Measurements from ENCODE around the gene CMTM4. TPM values are rescaled to one million over a fixed set of nuclear protein-coding genes. Genes with fewer than 3 reads are reported as not detected.

The CMTM4 gene
- total RNA-seq, 2 experiments from 2014 or later = 3.3 to 4.5 TPM

DNA sequence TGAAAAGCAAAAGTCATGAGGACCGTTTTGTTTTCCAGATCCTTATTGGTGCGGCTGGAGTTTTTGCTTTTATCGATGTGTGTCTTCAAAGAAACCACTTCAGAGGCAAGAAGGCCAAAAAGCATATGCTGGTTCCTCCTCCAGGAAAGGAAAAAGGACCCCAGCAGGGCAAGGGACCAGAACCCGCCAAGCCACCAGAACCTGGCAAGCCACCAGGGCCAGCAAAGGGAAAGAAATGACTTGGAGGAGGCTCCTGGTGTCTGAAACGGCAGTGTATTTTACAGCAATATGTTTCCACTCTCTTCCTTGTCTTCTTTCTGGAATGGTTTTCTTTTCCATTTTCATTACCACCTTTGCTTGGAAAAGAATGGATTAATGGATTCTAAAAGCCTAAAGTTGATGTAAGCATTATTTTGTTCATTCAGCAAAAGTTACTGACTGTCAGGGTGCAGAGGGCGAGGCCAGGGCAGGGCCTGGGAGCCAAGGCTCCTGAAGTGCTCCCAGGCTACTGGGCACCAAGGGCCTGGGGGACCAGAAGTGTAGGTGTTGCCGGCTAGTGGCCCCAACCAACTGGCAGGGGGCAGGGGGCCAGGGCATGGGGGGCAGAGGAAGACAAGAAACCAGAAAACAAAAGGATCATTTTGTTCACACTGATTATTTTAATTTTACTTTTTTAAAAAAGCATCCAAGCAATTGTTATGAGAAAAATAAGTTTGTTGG lies 108.5 kb downstream of the CMTM4 start:
- DNase-seq (no peak), ATAC-seq (no peak)
- Mint-ChIP-seq H3K4me1 (peaks cover 35% of the 10 kb centered on the region), H3K27me3 (no peaks in the 10 kb centered on the region), H3K36me3 (ENCODE audit: low read depth) (no peaks in the 10 kb centered on the region), H3K4me3 (peak overlapping the region; percentile 51), H3K27ac (peak overlapping the region; percentile 55), H3K9me3 (ENCODE audit: low read depth) (no peaks in the 10 kb centered on the region)
- CTCF ChIA-PET = interaction anchor here (0.6 to 1.9 kb wide), 4 partner anchors 9 to 183 kb away, joined by 3 to 14 read pairs (median 5); no protein-coding TSS in a partner anchor
- POLR2A ChIA-PET = no interaction called here
- intact Hi-C loops (cut with DNase I, micrococcal nuclease) = loop anchor here in 1 of 2 experiments (2.0 to 5.0 kb wide), 2 partner anchors 17 to 71 kb away; partner anchors contain the start of gene CMTM3

DNA sequence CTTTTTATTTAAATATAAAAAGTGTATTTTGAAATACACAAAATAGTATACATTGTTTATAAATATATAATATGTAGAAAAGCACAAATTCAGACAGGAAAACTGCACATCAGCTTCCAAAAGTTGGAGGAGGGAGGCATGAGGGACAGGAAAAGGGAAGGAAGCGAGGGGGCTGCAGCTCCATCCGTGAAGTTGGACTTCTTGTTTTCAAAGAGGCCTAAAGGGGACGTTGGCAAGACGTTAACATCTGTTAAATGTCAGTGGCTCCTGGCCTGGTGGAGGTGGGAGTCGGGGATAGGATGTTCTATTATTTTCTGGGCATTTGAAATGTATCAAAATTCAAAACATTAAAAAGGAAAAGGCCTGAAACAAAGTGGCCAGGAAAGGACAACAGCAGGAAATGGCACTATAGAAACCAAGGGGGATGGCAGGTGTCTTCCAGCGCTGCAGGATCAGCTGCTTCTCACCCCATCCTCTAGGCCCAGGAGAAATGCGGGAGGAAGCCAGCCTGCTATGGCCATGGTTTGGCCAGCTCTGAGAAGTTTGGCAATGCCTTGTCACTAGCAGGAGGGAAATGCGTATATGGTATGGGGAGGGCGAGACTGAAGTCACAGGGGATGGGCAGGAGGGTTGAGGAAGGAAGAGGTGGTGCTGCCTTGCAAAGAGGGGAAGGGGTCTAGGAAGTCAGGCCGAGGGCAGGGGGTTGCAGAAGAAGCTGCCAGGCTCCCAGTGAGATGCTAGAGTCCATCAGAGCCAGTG lies 110.9 kb downstream of the CMTM4 start:
- DNase-seq (no peak), ATAC-seq (no peak)
- POLR2A ChIA-PET = no interaction called here
- H3K4me3 Mint-ChIP-seq = no peak overlapping the region
- no peaks in the 10 kb centered on the region for H3K9me3 Mint-ChIP-seq (ENCODE audit: low read depth)
- intact Hi-C loops (cut with DNase I, micrococcal nuclease) = loop anchor here in 1 of 2 experiments (5.0 kb wide), 1 partner anchor 68 kb away; no protein-coding TSS in a partner anchor
- H3K27ac Mint-ChIP-seq = no peak overlapping the region
- H3K36me3 Mint-ChIP-seq (ENCODE audit: low read depth) = no peaks in the 10 kb centered on the region
- H3K27me3 Mint-ChIP-seq = peaks cover 4% of the 10 kb centered on the region
- H3K4me1 Mint-ChIP-seq = peaks cover 34% of the 10 kb centered on the region
- CTCF ChIA-PET = interaction anchor here (0.6 to 0.9 kb wide), 2 partner anchors 38 to 1734 kb away, joined by 3 read pairs; no protein-coding TSS in a partner anchor

DNA sequence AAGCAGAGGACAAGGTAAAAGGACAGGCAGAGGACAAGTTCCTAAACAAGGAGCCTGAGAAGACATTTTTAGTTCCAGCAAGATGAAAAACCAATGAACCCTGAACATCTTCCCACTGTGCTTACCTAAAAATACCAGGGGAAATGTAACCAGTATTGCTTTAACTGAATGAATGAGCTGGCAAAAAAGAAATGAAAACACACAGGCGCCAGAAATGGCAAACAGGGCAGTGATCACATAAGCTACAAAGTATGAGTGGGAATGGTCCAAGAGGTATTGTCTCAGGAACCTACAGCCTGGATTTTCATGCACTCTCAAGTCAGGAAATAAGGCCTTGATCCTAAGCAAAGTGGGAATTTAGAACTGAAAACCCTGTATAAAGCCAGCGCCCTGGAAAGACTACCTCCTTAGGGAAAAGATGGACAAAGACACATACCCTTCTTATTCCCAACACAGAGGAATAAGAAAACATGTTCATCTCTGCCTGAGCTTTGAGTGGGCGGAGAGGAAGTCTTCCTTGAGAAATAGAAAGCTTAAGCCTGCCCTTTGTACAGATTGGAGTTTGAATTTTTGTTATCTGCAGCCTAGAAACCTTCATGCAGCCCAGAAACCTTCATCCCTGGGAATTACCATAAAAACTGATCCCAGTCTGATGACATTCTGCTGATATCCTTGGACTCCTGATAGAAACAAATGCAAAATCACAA lies 115.1 kb downstream of the CMTM4 start:
- no peak for ATAC-seq
- H3K27ac Mint-ChIP-seq = no peak overlapping the region

DNA sequence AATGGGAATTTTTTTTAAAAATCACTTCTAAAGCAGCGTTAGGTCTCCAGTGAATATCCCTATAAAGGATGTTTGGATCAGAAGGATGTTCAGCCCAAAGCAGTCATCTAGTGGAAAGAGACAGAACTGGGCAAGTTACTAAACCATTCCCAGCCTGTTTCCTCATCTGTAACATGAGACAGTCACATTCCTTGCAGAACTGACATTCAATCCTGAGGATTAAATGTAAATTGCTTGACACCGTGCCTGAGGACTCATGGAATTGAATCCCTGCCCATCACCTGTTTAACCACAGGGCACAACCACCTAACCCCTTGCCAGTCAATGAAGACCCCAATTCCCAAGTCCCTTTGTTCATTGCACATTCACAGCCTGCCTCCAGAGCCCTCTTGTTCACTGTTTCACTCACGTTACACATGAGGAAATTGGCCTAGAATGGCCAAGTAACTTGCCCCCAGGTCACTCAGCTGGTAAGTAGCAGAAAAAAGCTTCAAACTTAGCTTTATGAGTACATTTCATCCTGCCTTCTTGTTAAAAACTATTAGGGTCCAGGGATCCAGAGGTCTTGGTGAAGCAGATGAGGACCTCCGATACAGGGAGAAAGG lies 115.8 kb downstream of the CMTM4 start:
- intact Hi-C loops (cut with DNase I, micrococcal nuclease) = no loop called here
- H3K27me3 Mint-ChIP-seq = peaks cover 27% of the 10 kb centered on the region
- ATAC-seq (no peak), DNase-seq (no peak)
- POLR2A ChIA-PET = no interaction called here
- no peaks in the 10 kb centered on the region for H3K36me3 Mint-ChIP-seq (ENCODE audit: low read depth)
- H3K27ac Mint-ChIP-seq = no peak overlapping the region
- no peaks in the 10 kb centered on the region for H3K9me3 Mint-ChIP-seq (ENCODE audit: low read depth)
- CTCF ChIA-PET = interaction anchor here (0.7 to 1.8 kb wide), 6 partner anchors 9 to 233 kb away, joined by 3 to 5 read pairs (median 4); no protein-coding TSS in a partner anchor
- no peak overlapping the region for H3K4me3 Mint-ChIP-seq
- peaks cover 7% of the 10 kb centered on the region for H3K4me1 Mint-ChIP-seq

More for the DNA sequence above, 115.1 kb downstream of the CMTM4 start:
- Mint-ChIP-seq H3K4me1 (peaks cover 7% of the 10 kb centered on the region), H3K27me3 (peaks cover 27% of the 10 kb centered on the region), H3K36me3 (ENCODE audit: low read depth) (no peaks in the 10 kb centered on the region), H3K9me3 (ENCODE audit: low read depth) (no peaks in the 10 kb centered on the region), H3K4me3 (no peak overlapping the region)
- POLR2A ChIA-PET = no interaction called here
- no peak for DNase-seq
- CTCF ChIA-PET = interaction anchor here (0.7 to 1.8 kb wide), 7 partner anchors 8 to 232 kb away, joined by 3 to 5 read pairs (median 4); partner anchors contain the start of gene CMTM3
- intact Hi-C loops (cut with DNase I, micrococcal nuclease) = no loop called here

DNA sequence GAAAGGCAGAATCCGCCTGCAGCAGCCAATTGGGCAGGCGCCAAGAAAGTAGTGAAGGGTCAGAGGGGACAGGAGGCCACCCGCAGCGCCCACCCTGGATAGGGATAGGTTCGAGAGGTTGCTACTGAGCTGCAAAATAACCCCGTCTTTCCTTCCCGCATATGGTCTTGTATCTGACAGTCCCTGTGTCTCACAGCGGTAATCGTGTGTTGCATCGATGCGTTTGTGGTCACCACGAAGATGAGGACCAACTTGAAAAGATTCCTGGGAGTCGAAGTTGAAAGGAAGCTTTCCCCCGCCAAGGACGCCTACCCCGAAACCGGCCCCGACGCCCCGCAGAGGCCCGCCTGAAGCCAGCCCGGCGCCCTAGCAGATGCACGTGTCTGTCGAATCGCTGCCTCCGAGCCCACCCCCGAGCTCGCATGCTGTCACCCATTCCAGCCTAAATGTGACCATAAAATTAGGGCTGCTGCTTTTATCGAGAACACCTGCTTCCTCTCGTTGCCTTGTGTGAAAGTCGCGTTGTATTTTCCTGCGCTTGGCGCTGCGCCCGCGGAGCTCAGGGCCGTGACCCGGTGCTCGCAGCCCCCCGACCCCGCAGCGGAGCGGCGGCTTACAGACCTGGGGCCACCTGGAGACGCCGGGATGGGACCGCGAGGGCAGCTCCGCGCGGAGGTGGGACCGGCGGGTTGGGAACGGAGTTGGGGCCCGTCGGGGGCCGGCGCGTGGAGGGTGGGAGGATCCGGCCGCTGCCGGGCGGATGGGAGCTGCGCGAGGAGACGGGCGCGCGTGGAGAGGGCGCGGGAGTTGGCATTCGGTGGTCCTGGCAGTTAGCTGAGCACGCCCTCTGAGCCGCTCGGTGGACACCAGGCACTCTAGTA lies 117.7 kb downstream of the CMTM4 start, which contains the start of gene CMTM2:
TSS of gene CMTM2 (plus strand) at position 813 of the 881 bp plus-strand sequence. CDS start 145 bp downstream, outside the sequence.
- Mint-ChIP-seq H3K9me3 (ENCODE audit: low read depth) (no peaks in the 10 kb centered on the region), H3K27me3 (peaks cover 27% of the 10 kb centered on the region), H3K4me3 (peak within 1 kb of the TSS; percentile 43), H3K36me3 (ENCODE audit: low read depth) (no peaks in the 10 kb centered on the region), H3K4me1 (peaks cover 7% of the 10 kb centered on the region), H3K27ac (no peak within 1 kb of the TSS)
- ChIA-PET POLR2A (interaction anchor here (0.6 kb wide), 2 partner anchors 31 to 91 kb away, joined by 3 read pairs; no protein-coding TSS in a partner anchor), CTCF (interaction anchor here (0.5 to 1.6 kb wide), 9 partner anchors 9 to 222 kb away, joined by 3 to 6 read pairs (median 3); no protein-coding TSS in a partner anchor)
- DNase-seq (peak; percentile 30), ATAC-seq (peak; percentile 30)
- intact Hi-C loops (cut with DNase I, micrococcal nuclease) = no loop called here

DNA sequence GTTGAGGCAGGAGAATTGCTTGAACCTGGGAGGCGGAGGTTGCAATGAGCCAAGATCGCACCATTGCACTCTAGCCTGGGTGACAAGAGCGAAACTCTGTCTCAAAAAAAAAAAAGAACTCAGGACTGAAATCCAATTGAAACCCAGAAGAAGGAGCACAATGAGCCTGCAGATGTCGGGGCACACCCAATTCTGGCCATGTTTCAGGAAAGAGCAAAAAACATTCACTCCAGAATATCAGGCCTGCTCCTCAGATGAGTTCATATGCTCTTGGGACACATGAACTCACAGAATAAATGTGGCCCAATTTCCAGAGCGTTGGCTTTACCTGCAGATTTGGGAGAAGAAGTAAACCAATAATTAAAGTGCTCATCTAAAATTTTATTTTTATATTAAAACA lies 120.2 kb downstream of the CMTM4 start:
- no peaks in the 10 kb centered on the region for H3K36me3 Mint-ChIP-seq (ENCODE audit: low read depth)
- H3K27me3 Mint-ChIP-seq = peaks cover 27% of the 10 kb centered on the region
- H3K4me1 Mint-ChIP-seq = peaks cover 4% of the 10 kb centered on the region
- no peak overlapping the region for H3K4me3 Mint-ChIP-seq
- no peaks in the 10 kb centered on the region for H3K9me3 Mint-ChIP-seq (ENCODE audit: low read depth)
- no peak for DNase-seq
- ChIA-PET CTCF (interaction anchor here (1.1 kb wide), 1 partner anchor 74 kb away, joined by 3 read pairs; no protein-coding TSS in a partner anchor), POLR2A (interaction anchor here (1.1 kb wide), 1 partner anchor 12 kb away, joined by 3 read pairs; no protein-coding TSS in a partner anchor)
- H3K27ac Mint-ChIP-seq = no peak overlapping the region
- intact Hi-C loops (cut with DNase I, micrococcal nuclease) = no loop called here
- ATAC-seq = no peak

DNA sequence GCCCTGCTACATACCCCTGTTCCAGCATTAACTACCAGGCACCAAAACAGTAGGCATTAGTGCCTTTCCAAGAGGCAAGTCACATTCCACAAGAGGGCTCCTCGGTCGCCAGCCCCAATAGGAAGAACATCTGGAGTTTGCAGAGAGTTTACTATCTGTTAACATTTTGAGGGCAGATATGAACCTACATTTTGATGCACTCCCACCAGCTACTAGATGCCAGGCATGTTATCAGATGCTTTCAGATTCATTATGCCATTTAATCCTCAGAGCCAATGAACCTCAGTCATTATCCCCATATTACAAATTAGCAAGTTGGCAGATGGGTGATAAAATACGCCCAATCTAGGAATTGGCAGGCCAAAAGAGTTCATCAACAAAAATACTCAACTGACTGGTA lies 121.5 kb downstream of the CMTM4 start:
- H3K4me3 Mint-ChIP-seq = no peak overlapping the region
- ChIA-PET CTCF (interaction anchor here (1.0 to 3.8 kb wide), 3 partner anchors 12 to 168 kb away, joined by 3 to 14 read pairs (median 3); no protein-coding TSS in a partner anchor), POLR2A (interaction anchor here (0.6 to 1.1 kb wide), 2 partner anchors 11 to 220 kb away, joined by 3 read pairs; no protein-coding TSS in a partner anchor)
- no peaks in the 10 kb centered on the region for H3K9me3 Mint-ChIP-seq (ENCODE audit: low read depth)
- intact Hi-C loops (cut with DNase I, micrococcal nuclease) = no loop called here
- peaks cover 18% of the 10 kb centered on the region for H3K27me3 Mint-ChIP-seq
- H3K4me1 Mint-ChIP-seq = peaks cover 4% of the 10 kb centered on the region
- H3K27ac Mint-ChIP-seq = no peak overlapping the region
- ATAC-seq (no peak), DNase-seq (no peak)
- H3K36me3 Mint-ChIP-seq (ENCODE audit: low read depth) = no peaks in the 10 kb centered on the region

DNA sequence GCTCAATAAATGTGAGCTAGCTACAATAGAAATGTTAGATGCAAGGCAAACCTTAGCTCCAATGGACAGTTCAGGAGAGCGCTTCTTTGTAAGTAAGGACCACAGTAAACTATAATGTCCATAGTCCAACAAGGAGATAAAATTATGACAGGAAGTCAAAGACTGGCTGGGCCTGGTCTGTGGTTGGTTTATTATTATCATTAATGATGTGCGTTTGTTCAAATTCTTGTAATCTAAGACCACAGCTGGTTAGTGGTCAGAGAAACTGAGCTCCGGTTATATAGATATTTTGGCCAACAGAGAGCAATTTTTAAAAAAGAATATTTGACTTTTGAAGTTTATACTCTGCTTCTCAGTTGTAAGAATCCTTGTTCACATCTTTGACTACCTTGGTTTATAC lies 122.0 kb downstream of the CMTM4 start:
- DNase-seq = no peak
- Mint-ChIP-seq H3K4me3 (no peak overlapping the region), H3K36me3 (ENCODE audit: low read depth) (no peaks in the 10 kb centered on the region), H3K4me1 (peaks cover 4% of the 10 kb centered on the region), H3K27ac (no peak overlapping the region), H3K27me3 (peaks cover 13% of the 10 kb centered on the region), H3K9me3 (ENCODE audit: low read depth) (no peaks in the 10 kb centered on the region)
- no peak for ATAC-seq
- ChIA-PET CTCF (interaction anchor here (1.0 to 3.8 kb wide), 4 partner anchors 8 to 38 kb away, joined by 3 to 14 read pairs (median 4); no protein-coding TSS in a partner anchor), POLR2A (no interaction called here)
- intact Hi-C loops (cut with DNase I, micrococcal nuclease) = no loop called here

DNA sequence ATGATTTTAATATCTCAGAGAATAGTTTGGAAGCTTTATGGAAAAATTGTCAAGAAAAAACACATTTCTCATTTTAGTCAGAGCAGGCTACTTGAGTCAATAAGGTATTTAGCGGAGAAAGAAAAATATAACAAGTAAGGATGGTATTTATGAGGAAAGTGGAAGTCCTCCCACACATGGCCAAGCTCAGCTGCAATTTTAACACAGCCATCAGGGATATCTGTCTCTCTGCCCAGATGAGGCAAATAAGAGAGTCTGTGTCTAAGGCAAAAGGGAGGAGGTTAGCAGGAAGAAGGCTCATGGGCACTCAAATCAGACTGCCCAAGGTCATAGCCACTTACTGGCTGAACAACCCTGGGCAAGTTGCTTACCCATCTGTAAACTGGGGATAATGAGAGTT lies 122.5 kb downstream of the CMTM4 start:
- POLR2A ChIA-PET = no interaction called here
- CTCF ChIA-PET = interaction anchor here (1.0 to 3.8 kb wide), 5 partner anchors 8 to 38 kb away, joined by 3 to 14 read pairs (median 4); no protein-coding TSS in a partner anchor
- no peak for DNase-seq
- intact Hi-C loops (cut with DNase I, micrococcal nuclease) = no loop called here
- Mint-ChIP-seq H3K4me3 (no peak overlapping the region), H3K27me3 (peaks cover 10% of the 10 kb centered on the region), H3K27ac (no peak overlapping the region), H3K4me1 (peaks cover 4% of the 10 kb centered on the region), H3K9me3 (ENCODE audit: low read depth) (no peaks in the 10 kb centered on the region), H3K36me3 (ENCODE audit: low read depth) (no peaks in the 10 kb centered on the region)
- no peak for ATAC-seq

DNA sequence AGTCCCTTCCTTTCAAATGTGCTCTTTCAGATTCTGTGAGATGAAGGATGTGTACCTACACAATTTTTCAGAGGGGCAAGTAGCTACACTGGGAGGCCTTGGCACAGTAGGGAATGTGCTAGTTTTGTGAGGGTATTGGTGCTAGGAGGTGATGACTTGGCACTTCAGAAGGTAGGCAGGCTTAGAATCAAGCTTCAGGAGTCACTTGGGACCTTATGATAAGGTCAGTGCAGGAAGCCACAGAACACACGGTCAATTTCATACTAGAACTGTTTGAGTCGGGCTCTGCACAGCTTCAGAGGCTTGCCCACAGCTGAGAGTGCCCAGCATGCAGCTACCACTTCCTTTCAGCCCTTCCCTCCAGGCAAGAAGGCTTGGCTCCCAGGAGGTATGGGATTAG lies 124.2 kb downstream of the CMTM4 start:
- Mint-ChIP-seq H3K27ac (peak overlapping the region; percentile 45), H3K4me3 (no peak overlapping the region), H3K27me3 (no peaks in the 10 kb centered on the region), H3K4me1 (peaks cover 7% of the 10 kb centered on the region), H3K36me3 (ENCODE audit: low read depth) (peaks cover 7% of the 10 kb centered on the region), H3K9me3 (ENCODE audit: low read depth) (no peaks in the 10 kb centered on the region)
- CTCF ChIA-PET = interaction anchor here (1.1 to 3.8 kb wide), 2 partner anchors 9 to 166 kb away, joined by 3 to 14 read pairs; no protein-coding TSS in a partner anchor
- intact Hi-C loops (cut with DNase I, micrococcal nuclease) = no loop called here
- ATAC-seq (no peak), DNase-seq (no peak)
- POLR2A ChIA-PET = no interaction called here
